MM.1S (cell line): ENCODE measurements around the gene SDK1.

Experiments
- EZH2 ChIP-seq: fragments of 300-600 bp; sonication (generic); optimal IDR thresholded peaks from 2 replicates; pipeline ENCODE3; 2017; ENCODE audit warnings: low read depth, mild to moderate bottlenecking, antibody characterized with exemption, low read length, mixed read lengths
- EZH2phosphoT487 ChIP-seq: fragments of 300-600 bp; sonication (generic); IDR thresholded peaks from 2 replicates; pipeline ENCODE4 v1.6.1; 2018; ENCODE audit warnings: antibody characterized with exemption, low read length
- TF ChIP-seq, protein P1 (sequence below): fragments of 300-600 bp; sonication (generic); IDR thresholded peaks from 2 replicates; pipeline ENCODE4 v1.5.1; 2016; ENCODE audit warnings: antibody characterized with exemption, low read length, mixed read lengths

DNA sequence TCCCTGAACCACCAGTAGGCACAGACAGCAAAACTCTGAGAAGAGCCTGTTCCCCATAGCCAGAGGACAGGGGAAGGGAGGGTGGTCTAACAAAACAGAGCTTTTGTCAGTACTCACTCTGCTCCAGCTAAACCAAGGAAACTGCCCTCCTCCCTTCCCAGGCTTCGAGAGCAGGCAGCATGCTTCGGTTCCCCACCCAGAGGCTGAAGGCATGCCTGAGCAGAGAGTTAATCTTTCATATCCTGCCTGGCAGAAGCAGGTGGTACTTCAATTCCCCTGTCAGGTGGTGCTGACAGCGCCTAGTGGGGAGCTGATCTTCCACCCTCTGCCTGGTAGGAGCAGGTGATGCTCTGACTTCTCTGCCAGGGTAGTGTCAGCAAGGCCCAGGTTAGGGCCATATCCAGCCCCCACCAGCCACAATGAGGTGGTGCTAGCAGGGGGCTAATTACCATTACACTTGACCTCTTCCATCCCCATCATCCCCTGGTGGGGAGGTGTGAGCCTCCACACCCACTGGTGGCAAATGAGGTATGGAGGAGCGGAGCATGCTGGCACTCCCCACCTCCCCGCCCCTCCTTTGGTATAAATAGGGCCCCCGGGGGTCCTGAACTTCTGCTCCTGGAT is 35.1 kb downstream of the SDK1 start:
- TF ChIP-seq, protein P1, sequence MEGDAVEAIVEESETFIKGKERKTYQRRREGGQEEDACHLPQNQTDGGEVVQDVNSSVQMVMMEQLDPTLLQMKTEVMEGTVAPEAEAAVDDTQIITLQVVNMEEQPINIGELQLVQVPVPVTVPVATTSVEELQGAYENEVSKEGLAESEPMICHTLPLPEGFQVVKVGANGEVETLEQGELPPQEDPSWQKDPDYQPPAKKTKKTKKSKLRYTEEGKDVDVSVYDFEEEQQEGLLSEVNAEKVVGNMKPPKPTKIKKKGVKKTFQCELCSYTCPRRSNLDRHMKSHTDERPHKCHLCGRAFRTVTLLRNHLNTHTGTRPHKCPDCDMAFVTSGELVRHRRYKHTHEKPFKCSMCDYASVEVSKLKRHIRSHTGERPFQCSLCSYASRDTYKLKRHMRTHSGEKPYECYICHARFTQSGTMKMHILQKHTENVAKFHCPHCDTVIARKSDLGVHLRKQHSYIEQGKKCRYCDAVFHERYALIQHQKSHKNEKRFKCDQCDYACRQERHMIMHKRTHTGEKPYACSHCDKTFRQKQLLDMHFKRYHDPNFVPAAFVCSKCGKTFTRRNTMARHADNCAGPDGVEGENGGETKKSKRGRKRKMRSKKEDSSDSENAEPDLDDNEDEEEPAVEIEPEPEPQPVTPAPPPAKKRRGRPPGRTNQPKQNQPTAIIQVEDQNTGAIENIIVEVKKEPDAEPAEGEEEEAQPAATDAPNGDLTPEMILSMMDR, result no peak
- TF ChIP-seq EZH2, result no peak
- no peak for TF ChIP-seq EZH2phosphoT487
